Left ventricle myocardium superior (tissue), 1 donor: ENCODE measurements around the gene PEX16. TPM values are rescaled to one million over a fixed set of nuclear protein-coding genes. Genes with fewer than 3 reads are reported as not detected.

Experiments used
- ATAC-seq: fragments of 200-7000 bp; cut with Tn5 transposase; one replicate; pipeline ENCODE4 v1.9.1; 2020; ENCODE audit warnings: mild to moderate bottlenecking, moderate library complexity
- DNase-seq: peaks from one replicate; pipeline ENCODE4 v3.0.0-alpha.2; 2020
- intact Hi-C: fragments of 100-400 bp; cut with micrococcal nuclease; formaldehyde crosslinking; loops from one replicate; pipeline ENCODE4 v1.11.0; 2022
- total RNA-seq: library from RNA; stranded (reverse); fragmentation: NEBNext Ultra II Directional; extraction: Animal tissue kit (Norgen Biotek cat#: 25700); gene quantifications from one replicate; pipeline ENCODE4 v1.2.1, GENCODE V29; 2021
- donor health status: DM: no; HTN: yes; CAD: no; lungs with severe emphysema.

PEX16 gene
- total RNA-seq, 1 donor from 2014 or later: 8.6 TPM

DNA sequence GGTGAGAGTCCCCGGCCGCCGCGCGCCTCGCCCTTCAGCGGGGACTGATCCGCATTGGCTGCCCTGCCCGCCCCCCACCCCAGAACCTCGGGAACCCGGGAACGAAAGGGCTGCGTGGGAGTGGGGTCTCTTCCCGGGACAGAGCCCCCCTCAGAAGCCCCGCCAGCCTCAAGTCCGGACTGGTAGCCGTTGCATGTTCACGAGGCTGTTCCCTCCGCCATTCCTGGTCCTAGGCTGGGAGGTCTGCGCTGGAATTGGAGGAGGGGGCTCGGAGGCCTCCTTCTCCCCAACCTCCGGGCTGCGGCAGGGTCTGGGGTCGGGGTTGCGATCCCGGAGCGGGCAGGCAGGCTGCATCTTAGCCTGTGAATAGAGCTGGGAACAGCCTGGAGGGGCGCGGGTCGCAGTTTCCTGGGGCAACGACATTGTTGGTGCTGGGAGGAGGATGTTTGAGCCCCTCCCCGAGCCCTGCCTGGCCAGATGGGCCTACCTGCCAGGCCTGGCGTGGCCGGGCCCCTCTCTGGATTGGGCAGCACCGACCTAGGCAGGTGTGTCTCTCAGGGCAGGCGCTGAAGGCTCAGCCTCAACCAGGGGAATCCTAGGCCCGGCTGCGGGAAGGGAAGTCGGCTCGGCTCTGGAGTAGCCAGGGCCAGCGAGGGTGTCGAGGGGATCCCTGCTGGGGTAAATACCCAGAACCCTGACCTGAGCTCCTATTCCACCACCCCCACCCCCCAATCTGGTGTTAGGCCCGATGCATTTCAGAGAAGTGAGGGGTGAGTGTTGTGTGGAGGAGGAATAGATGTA, 31.6 kb downstream of the PEX16 start:
- DNase-seq (no peak), ATAC-seq (no peak)
- intact Hi-C loops: no loop called here

DNA sequence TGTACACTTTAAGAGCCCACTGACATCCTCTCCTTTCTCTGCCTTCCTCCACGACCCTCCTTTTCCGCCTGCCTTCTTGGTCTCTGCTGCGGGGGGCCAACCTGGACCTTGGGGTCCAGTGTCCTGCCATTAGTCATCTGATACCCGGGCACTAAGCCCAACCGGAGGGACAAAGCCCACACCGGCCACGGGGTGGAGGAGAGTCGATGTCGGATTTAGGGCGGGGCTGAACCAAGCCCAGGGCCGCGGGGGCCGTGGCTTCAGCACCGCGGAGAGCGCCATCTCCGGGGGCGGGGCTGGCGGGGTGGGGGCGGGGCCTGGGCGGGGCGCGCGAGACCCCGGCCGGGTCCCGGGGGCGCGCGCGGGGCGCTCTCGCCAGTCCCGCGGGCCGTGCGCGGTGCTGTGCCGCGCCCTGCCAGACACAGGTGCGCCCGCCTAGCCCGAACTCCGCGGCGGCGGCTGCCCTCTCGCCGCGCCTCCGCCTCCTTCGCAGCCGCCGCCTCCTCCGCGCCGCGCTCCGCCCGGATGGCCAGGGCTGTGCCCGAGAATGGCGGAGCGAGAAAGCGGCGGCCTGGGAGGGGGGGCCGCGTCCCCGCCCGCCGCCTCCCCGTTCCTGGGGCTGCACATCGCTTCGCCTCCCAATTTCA, 32.3 kb downstream of the PEX16 start, which contains the start of gene MAPK8IP1:
Gene MAPK8IP1, plus strand, starts transcription at position 378 of the 647 bp plus-strand sequence. Its CDS starts 170 bp downstream, at position 548.
- peak; percentile 71 for DNase-seq
- peak; percentile 79 for ATAC-seq

DNA sequence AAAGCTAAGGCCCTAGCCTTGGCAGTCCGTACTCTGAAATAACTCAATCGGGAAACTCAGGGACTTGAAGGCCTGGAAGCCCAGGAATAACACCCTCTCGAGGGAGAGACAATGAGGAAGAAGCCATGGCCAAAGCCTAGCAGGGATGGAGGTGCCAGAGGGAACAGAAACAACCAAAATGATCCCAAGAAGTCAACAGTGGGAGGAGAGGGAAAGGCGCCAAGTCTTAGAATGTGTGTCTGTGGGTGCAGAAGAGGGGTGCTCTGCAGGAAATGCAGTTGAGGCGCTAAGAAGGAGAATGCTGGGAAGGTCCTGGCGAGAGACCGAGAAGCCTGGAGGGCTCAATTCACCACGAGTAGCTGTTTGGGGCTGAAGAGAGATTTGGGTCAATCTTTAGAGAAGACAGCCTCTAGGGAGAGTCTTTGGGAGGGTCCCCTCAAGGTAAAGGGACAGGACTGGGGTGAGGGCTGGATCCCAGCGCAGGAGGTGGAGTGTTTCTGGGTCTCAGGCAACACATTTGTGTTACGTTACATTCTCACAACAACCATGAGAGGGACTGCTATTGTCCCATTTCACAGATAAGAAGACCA, 33.0 kb downstream of the PEX16 start:
- ATAC-seq (no peak), DNase-seq (no peak)
- intact Hi-C loops: no loop called here

More for the DNA sequence above, 32.3 kb downstream of the PEX16 start, which contains the start of gene MAPK8IP1:
- intact Hi-C loops: no loop called here

DNA sequence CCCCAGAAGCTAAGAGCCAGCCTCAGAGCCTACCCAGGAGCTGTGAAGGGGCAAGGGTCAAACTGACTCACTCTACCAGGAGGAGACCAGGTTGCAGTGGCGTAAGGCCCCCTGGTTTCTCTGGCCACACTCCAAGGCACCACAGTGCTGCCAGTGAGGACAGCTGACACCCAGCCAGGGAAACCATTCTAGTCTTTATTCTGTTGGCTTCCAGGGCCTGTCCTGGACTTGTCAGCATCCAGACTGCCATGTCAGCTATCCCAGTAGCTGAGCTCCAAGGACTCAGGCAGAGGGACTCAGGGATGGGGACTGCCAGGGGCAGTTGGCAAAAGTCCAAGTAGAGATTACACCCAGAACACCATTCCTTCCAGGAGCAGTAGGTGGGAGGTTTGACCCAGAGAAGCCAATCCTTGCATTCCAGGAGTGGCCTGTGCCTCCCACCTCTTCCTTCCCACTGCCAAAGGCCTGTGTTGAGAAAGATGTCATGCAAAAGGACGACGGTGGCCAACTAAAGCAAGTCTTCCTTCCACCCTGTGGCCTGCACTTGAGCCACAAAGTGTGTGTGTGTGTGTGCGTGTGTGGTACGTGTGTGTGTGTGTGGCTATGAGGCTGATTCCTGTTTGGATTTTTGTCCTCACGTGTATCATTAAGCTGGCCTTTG, 35.8 kb downstream of the PEX16 start:
- no peak for DNase-seq
- intact Hi-C loops: no loop called here
- no peak for ATAC-seq

DNA sequence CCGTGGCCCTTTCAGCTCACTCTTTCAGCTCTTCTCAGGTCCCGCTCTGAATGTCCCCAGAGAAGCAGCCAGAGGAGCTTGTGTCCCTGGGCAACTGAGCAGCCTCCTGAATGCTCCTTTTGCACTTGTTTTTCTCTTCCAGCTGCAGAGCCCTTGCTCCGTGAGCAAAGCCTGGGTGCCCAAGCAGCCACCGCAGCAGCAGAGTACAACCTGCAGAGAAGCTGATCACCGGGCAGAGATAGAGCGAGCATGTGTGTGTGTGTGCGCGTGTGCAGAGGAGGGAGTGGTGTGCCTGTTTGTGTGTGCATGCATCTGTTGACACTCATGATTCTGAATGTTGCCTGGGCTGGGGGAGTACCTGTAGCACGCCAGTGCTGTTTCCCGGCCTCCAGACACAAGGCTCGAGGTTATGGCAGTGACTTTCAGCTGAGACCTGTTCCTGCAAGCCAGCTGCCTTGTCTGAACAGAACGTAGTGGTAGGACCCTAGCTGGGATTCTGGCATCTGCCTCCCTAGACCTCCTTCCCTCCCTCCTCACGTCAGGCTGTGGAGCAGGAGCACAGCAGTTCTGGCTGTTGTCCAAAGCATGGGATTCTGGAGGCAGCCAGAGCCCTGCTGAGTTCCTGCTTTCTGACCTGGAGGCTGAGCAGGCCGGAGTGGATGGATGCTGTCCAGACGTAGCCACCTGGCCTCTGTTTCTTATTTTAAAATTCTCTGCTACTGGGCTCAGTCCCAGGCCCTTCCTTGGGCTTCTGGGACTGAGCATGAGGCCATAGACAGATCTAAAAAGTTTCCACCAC, 36.7 kb downstream of the PEX16 start:
- no peak for ATAC-seq
- intact Hi-C loops: no loop called here
- DNase-seq: no peak

DNA sequence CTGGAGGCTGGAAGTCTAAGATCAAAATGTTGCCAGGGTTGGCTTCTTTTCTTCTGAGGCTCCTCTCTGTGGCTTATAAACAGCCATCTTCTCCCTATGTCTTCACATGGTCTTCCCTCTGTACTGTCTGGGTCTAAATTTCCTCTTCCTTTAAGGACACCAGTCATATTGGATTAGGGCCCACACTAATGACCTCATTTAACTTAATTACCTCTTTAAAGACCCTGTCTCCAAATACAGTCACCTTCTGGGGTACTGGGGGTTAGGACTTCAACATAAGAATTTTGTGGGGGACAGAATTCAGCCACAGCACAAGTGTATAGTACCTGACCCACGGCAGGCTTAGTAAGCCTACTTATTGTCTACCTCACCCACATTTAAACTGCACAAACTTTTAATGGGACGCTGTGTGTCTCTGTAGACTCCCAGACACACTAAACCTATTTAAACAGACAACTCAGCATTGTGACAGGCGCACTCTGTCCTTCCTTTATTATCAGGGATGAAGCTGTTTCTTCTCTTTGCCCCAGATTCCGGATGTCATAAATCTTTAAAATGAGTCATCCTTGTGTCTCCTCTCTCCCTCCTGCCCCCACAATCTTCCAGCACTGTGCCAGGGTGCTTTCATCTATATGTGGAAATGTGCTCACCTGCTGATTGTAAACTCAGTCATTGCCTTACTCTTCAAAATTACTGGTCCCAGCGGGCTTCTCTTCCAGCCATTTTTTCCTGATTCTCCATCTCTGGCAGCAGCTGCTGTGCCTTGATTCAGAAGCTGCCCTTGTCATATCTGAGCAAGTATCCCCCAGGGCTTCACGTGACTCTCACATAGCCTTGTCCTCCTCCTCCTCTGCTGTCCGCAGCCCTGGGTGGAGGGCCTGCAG, 37.6 kb downstream of the PEX16 start:
- DNase-seq (no peak), ATAC-seq (no peak)
- intact Hi-C loops: no loop called here

DNA sequence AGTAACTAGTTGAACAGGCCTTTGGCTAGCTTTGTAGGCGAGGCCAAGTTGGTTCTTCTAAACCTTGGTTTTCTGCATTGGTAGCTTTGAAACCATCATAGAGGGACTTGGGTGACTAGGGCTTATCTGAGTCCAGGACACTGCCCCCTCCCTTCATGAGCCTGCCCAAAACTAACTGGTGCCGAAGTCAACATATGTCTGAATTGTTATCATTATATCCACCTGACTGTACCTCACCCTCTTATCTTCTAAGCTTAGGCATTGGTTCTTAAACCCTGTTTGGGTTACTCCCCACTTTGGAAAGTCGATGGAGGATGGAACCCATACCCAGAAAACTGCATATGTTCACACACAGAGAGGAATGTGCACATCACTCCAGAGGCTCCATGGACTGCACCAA, 39.8 kb downstream of the PEX16 start:
- intact Hi-C loops: no loop called here
- ATAC-seq: no peak
- no peak for DNase-seq

DNA sequence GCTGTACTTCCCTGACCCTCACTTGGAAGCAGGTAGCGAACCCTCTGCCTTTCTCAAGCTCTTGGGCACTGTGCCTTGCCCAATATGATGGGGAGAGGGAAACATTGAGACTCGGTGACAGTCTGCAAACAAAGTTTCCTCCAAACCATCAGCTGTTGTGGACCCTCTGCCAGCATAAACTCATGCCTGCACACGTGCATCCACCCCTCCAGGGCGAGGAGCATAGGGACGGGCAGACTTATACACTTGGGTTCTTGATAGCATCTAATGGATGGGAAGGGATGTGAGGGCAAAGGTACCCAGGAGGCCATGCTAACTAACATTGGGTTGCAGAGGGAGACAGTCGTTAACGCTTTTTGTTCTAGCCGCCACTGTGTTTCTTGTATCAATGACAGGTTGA, 40.5 kb downstream of the PEX16 start:
- ATAC-seq: no peak
- intact Hi-C loops: no loop called here
- DNase-seq: no peak

DNA sequence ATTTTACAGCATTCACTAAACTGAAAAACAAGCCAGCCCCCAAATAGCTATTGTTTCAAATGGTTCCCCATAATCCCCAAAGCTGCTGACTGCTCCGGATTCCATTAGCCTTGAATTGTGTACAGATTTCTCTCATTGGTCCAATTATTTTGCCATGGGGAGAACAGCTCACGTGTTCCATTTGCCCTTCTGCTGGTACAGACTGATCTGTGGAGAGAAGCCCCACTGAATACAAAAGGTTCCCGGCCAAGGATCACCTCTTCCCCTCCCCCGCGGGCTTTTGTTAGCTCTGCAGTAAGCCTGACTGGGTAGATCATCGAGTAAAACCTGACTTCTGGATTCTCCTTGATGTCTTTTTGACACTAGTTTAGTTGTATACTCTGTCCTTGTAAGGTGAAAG, 41.3 kb downstream of the PEX16 start:
- intact Hi-C loops: no loop called here
- DNase-seq (no peak), ATAC-seq (peak; percentile 75)

DNA sequence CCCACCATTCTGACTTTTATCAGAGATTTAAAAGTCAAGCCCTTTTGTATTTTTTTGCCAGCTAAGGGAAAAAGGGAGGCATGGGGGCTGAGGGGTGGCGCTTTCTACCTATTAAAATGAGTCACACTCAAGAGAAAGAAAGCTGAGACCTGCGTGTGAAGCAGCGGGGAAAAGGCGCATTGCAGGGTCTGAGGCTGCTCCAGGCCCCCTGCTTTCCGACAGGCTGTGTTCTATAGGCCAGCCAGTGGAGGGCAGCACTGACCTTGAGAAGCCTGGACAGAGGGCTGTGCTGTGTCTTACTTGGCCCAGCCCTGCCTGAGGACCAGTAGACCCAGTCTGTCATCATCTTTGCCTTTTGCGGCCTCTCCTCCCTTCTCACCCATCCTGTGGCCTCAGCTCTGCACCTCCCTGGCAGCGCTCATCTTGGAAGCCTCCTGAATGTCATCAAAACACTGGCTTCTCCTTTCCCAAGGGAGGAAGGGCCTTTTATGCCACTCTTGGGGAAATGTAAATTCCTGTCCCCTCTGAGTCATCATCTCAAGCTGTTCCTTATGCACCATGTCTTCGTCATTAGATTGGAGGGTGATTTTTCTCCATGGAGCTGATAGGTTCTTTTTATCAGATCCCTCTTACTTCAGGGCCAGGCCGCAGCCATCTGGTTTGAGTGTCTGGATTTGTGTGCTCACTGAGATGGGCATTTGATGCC, 44.9 kb downstream of the PEX16 start:
- intact Hi-C loops: no loop called here
- peak; percentile 70 for ATAC-seq
- peak; percentile 57 for DNase-seq

DNA sequence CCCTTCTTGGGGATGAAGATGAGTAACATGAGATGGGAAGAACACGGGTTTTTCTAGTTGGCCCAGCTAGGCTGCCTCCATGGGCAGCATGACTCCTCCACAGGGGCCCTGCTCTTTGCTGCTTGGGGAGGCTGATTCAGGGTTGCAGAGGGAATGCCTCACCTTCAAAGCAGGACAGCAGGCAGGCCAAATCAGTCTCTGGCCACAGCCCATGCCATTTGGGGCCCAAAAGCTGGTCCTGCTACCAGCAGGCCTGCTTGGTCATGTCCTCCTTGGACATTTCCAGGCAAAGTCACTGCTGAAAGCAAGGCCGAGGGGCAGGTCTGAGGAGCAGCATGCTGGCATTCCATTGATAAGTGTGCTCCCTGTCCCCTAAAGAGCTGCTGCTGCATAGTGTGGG, 46.0 kb downstream of the PEX16 start:
- ATAC-seq (no peak), DNase-seq (no peak)
- intact Hi-C loops: no loop called here

DNA sequence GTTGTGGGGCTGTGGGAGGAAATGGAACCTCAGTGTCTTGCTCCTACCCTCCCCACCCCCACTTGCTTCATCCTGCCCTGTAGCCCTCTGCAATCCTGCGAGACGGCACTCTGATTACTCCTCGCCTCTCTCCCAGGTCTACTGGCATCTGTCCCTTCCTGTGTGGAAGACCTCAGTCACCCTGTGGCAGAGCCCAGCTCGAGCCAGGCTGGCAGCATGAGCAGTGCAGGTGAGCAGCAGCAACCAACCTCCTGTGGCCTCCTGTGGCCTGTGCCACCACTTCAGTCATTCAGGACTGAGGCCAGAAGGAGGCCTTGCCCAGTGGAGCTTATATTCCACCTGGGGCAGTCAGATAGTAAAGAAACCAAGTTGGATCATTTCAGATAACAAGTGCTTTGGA, 47.0 kb downstream of the PEX16 start:
- intact Hi-C loops: no loop called here
- no peak for ATAC-seq
- DNase-seq: no peak

DNA sequence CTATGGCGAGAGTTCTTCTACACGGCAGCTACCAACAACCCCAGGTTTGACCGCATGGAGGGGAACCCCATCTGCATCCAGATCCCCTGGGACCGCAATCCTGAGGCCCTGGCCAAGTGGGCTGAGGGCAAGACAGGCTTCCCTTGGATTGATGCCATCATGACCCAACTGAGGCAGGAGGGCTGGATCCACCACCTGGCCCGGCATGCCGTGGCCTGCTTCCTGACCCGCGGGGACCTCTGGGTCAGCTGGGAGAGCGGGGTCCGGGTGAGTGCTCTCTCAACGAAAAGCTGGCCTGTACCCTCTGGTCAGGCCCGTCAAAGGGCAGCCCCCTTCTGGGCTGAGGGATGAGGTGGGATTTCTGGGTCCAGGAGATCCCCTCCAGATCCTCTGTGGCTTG, 48.1 kb downstream of the PEX16 start:
- DNase-seq (no peak), ATAC-seq (no peak)
- intact Hi-C loops: no loop called here

DNA sequence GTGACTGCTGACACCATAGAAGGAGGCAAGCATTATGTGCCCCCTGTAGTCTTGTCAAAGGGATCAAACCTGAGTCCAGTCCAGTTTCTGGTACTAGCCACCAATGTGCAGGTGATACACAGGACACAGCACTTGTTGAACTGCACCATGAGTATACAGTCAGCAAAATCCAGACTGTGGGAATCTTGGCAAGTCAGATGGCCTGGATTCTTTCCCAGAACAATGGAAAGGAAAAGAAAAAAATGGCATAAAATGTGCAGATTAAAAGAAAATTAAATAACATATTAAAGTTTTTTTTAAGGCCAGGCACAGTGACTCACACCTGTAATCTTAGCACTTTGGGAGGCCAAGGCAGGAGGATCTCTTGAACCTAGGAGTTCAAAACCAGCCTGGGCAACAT, 53.6 kb downstream of the PEX16 start:
- ATAC-seq: no peak
- DNase-seq: no peak
- intact Hi-C loops: no loop called here

DNA sequence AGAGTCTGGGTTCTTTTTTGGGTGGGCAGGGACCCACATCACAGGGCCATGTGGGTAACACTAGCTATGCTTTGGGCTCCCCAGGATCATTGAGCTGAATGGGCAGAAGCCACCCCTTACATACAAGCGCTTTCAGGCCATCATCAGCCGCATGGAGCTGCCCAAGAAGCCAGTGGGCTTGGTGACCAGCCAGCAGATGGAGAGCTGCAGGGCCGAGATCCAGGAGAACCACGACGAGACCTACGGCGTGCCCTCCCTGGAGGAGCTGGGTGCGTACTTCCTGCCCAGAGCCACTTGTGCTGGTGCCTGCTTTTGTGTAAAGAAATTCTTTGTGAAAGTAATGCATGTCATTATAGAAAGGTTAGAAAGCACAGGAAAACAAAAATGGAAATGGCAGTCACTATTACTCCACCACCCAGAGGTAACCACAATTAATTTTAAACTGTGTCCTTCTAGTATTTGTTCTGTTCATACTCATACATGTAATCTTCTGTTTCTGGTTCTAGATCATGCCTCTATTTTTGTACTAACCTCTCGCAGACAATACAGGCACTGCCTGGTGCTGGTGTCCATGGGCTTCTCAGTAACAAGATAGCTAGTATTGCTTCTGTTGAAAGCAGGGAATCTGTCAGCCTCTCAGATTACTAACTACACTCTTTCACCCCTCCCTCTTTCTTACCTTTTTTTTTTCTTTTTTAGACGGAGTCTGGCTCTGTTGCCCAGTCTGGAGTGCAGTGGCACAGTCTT, 56.7 kb downstream of the PEX16 start:
- intact Hi-C loops: no loop called here
- peak; percentile 15 for ATAC-seq
- DNase-seq: peak; percentile 54

DNA sequence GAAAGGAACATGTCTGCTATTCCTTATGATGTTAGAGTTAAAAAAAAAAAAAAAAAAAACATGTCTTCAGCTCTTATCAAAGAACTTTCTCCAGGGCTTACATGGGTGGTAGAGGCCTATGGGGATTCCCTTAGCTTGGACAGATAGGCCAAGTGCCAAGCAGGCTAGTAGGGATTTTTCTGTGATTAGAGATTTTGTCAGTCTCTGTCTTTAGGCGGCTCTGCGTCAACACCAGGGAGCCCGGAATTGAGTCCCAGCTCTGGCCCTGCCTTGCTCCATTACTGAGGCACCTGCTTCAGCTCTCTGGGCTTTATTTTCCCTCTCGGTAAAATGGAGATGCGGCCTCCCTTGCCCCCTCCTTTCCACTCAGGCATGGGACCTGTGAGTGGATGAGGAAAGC, 57.3 kb downstream of the PEX16 start:
- ATAC-seq (no peak), DNase-seq (no peak)
- intact Hi-C loops: no loop called here
